A549 (cell line): ENCODE data around the gene CHST15. TPM values are rescaled to one million over a fixed set of nuclear protein-coding genes. Genes with fewer than 3 reads are reported as not detected.

Experiments used
- ATAC-seq, 2 experiments: fragments of 200-7000 bp in 1 of 2; fragments of >200 bp in 1 of 2; cut with Nextera tagmentation in 1 of 2; cut with Tn5 transposase in 1 of 2; 3 replicates each; pipeline versions ENCODE4 v1.8.0 to v1.9.1; 2018 to 2020; ENCODE audit warnings: mild to moderate bottlenecking in 1 of 2, moderate library complexity in 1 of 2
- CTCF ChIA-PET: fragments of 300-600 bp; sonication (Branson Sonifier 250); formaldehyde crosslinking; extraction: SDS; loops from one replicate; lab custom pipeline; 2021; ENCODE audit warnings: antibody characterized with exemption, inconsistent platforms; lab: Yijun Ruan, JAX
- POLR2A ChIA-PET: fragments of 350-600 bp; formaldehyde crosslinking; extraction: SDS; loops from one replicate; lab custom pipeline; 2021; ENCODE audit warnings: antibody characterized with exemption, inconsistent platforms; lab: Yijun Ruan, JAX
- DNase-seq, 2 experiments: peaks; one replicate each; pipeline versions ENCODE4 v3.0.0 to v3.0.0-alpha.2; 2011 to 2016; ENCODE audit warnings: low read depth in 1 of 2, low spot score in 1 of 2
- FAIRE-seq: peaks from 2 replicates; lab custom pipeline; 2011; peaks lifted over from hg19 to GRCh38; lab: Jason Lieb, UNC
- H3K27ac ChIP-seq, 2 experiments: fragments of >200 bp; sonication (Bioruptor Twin); formaldehyde crosslinking; 3 replicates each; pipeline ENCODE4 v1.5.1; 2016 to 2017
- H3K4me1 ChIP-seq: fragments of >200 bp; sonication (Bioruptor Twin); formaldehyde crosslinking; 3 replicates; pipeline ENCODE4 v1.6.1; 2016
- H3K4me2 ChIP-seq: fragments of >200 bp; sonication (Bioruptor Twin); formaldehyde crosslinking; 3 replicates; pipeline ENCODE4 v1.6.1; 2016
- H3K4me3 ChIP-seq: fragments of >200 bp; sonication (Bioruptor Twin); formaldehyde crosslinking; 3 replicates; pipeline ENCODE4 v1.5.1; 2016
- H3K9me3 ChIP-seq: fragments of >200 bp; sonication (Bioruptor Twin); formaldehyde crosslinking; 3 replicates; pipeline ENCODE4 v1.6.1; 2016
- BHLHE40 ChIP-seq: IDR thresholded peaks from 2 replicates; pipeline ENCODE4 v1.6.1; 2012; ENCODE audit warnings: low read depth, low read length, inconsistent platforms
- CEBPB ChIP-seq, 2 experiments: fragments of >200 bp in 1 of 2; sonication (Bioruptor Twin) in 1 of 2; formaldehyde crosslinking in 1 of 2; IDR thresholded peaks; 2 replicates each; pipeline ENCODE4 v1.6.1; 2012 to 2016
- FOXS1 ChIP-seq: fragments of 250-450 bp; sonication (Bioruptor Pico); IDR thresholded peaks from 2 replicates; pipeline ENCODE4 v1.5.0; 2020; ENCODE audit warnings: mild to moderate bottlenecking, moderate library complexity
- HDAC2 ChIP-seq: fragments of 200-600 bp; sonication (generic); IDR thresholded peaks from 2 replicates; pipeline ENCODE4 v1.6.1; 2016
- HEYL ChIP-seq: fragments of 250-450 bp; sonication (Bioruptor Pico); IDR thresholded peaks from 2 replicates; pipeline ENCODE4 v1.8.0; 2021; ENCODE audit warnings: mild to moderate bottlenecking, moderate library complexity
- HOXA7 ChIP-seq: fragments of 250-450 bp; sonication (Bioruptor Pico); IDR thresholded peaks from 2 replicates; pipeline ENCODE4 v1.5.0; 2020; ENCODE audit warnings: mild to moderate bottlenecking, moderate library complexity
- MAZ ChIP-seq: fragments of 150-350 bp; IDR thresholded peaks from 2 replicates; pipeline ENCODE4 v1.6.1; 2014; ENCODE audit warnings: antibody characterized with exemption, low read depth, low read length, borderline replicate concordance
- MYC ChIP-seq: IDR thresholded peaks from 2 replicates; pipeline ENCODE4 v1.6.1; 2012; ENCODE audit warnings: mild to moderate bottlenecking, inconsistent platforms, low read length, improper control_type of control experiment, borderline replicate concordance
- NPAS2 ChIP-seq: fragments of 250-450 bp; sonication (Bioruptor Pico); IDR thresholded peaks from 2 replicates; pipeline ENCODE4 v1.8.0; 2022; ENCODE audit warnings: mild to moderate bottlenecking, moderate library complexity, borderline replicate concordance
- RAD21 ChIP-seq, 2 experiments: fragments of >200 bp in 1 of 2; sonication (Bioruptor Twin) in 1 of 2; formaldehyde crosslinking in 1 of 2; IDR thresholded peaks in 1 of 2; conservative IDR thresholded peaks in 1 of 2; 2 replicates in 1 of 2; 3 replicates in 1 of 2; pipeline ENCODE4 v1.6.1; 2012 to 2018; ENCODE audit warnings: inconsistent platforms in 1 of 2
- RARB ChIP-seq: fragments of 250-450 bp; sonication (Bioruptor Pico); IDR thresholded peaks from 2 replicates; pipeline ENCODE4 v1.8.0; 2021; ENCODE audit warnings: mild to moderate bottlenecking, moderate library complexity
- SMC3 ChIP-seq: fragments of >200 bp; sonication (Bioruptor Twin); formaldehyde crosslinking; IDR thresholded peaks from 3 replicates; pipeline ENCODE4 v1.6.1; 2018; ENCODE audit warnings: inconsistent platforms
- TFCP2L1 ChIP-seq: fragments of 250-450 bp; sonication (Bioruptor Pico); IDR thresholded peaks from 2 replicates; pipeline ENCODE4 v1.5.0; 2021; ENCODE audit warnings: mild to moderate bottlenecking
- WGBS: methylation state at CpG from one replicate; pipeline ENCODE4 v1.1.6; 2017; ENCODE audit errors: missing lambda C conversion rate; 5-methylcytosine and 5-hydroxymethylcytosine counted together
- polyA plus RNA-seq, 4 experiments: library from polyadenylated mRNA; depleted of rRNA in 3 of 4; stranded (reverse); fragments of >200 nt; fragmentation: RNase III in 1 of 4; extraction: RNeasy Plus Mini Kit Qiagen cat#74134 plus additional on column Dnase treatment in 1 of 4; gene quantifications; 2 replicates in 3 of 4; 3 replicates in 1 of 4; pipeline ENCODE4 v1.2.3, GENCODE V29; 2011 to 2017
- TF ChIP-seq, protein P1 (sequence below): fragments of 250-450 bp; sonication (Bioruptor Pico); IDR thresholded peaks from 2 replicates; pipeline ENCODE4 v1.5.0; 2020; ENCODE audit warnings: low read depth, mild to moderate bottlenecking, moderate library complexity
- TF ChIP-seq, protein P2 (sequence below): fragments of 150-350 bp; IDR thresholded peaks from 2 replicates; pipeline ENCODE4 v1.6.1; 2014; ENCODE audit warnings: low read depth, mild to moderate bottlenecking, low read length
- TF ChIP-seq, protein P3 (sequence below): fragments of >200 bp; sonication (Bioruptor Twin); formaldehyde crosslinking; IDR thresholded peaks from 3 replicates; pipeline ENCODE4 v1.6.1; 2016
- TF ChIP-seq, protein P4 (sequence below): fragments of 450-650 bp; IDR thresholded peaks from 2 replicates; pipeline ENCODE4 v1.6.1; 2014; ENCODE audit warnings: antibody characterized with exemption
- TF ChIP-seq, protein P5 (sequence below): IDR thresholded peaks from 2 replicates; pipeline ENCODE4 v1.6.1; 2012

CHST15 gene
- polyA plus RNA-seq, 2 of the 4 experiments (the other 2 are of a cell fraction) = 5.1 to 10.3 TPM

DNA sequence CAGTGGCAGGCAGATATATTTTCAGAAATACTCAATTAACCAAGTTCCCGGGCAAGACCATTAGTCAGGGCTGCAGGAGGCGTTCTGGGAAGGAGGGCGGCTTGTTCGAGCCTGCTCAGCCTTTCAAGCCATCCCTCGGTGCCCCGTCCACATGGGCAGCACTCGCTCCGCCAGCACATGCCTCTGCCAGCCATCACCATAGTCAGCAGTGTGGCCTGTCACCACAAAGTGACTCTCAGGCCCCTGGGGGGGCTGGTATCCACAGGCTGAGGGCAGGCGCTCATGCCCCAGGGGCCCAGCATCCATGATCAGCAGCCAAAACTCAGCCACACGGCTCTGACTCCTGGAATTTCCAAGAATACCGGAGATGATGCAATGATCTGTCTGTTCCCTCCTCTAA, 81.9 kb downstream of the CHST15 start (continued):
- TF ChIP-seq, protein P1, sequence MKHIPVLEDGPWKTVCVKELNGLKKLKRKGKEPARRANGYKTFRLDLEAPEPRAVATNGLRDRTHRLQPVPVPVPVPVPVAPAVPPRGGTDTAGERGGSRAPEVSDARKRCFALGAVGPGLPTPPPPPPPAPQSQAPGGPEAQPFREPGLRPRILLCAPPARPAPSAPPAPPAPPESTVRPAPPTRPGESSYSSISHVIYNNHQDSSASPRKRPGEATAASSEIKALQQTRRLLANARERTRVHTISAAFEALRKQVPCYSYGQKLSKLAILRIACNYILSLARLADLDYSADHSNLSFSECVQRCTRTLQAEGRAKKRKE (CRISPR knock-in tag) = no peak

DNA sequence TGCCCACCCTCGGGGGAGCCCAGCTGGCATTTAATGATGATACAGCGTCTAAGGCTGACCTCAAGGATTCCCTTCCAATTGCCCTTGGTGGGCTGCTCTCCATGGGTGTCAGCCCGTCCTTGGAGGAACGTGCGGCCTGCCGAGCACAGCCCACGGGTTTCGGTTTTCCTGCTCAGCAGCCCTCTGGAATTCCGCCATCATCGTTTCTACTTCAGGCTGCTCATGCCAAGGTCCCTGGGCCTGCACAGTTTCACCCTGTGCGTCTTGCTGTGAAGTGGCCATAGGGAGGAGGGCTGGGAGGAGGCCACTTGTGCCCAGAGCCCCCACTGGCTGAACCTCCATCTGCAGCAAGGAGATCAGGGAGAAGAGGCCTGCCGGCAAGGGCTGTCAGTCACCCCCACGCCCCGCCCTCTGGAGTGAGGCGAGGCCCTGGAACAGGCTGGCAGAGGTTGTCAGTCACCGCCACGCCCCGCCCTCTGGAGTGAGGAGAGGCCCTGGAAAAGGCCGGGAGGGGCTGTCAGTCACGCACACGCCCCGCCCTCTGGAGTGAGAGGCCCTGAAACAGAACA, 82.8 kb downstream of the CHST15 start:
- Histone ChIP-seq H3K4me1 (no peaks in the 10 kb centered on the region), H3K4me3 (no peak overlapping the region), H3K9me3 (no peaks in the 10 kb centered on the region), H3K4me2 (no peak overlapping the region), H3K27ac (no peak overlapping the region)
- FAIRE-seq (no peak), ATAC-seq (peak in 1 of 2 experiments; percentile 47; a peak in 2 of 6 replicates), DNase-seq (no peak)
- ChIA-PET POLR2A (no interaction called here), CTCF (interaction anchor here (0.9 to 3.6 kb wide), 2 partner anchors 15 to 378 kb away, joined by 3 to 15 read pairs; no protein-coding TSS in a partner anchor)
- TF ChIP-seq FOXS1 (CRISPR knock-in tag) (no peak), HDAC2 (no peak)
- 93% methylated on average over 11 of the region's 22 CpGs for WGBS

DNA sequence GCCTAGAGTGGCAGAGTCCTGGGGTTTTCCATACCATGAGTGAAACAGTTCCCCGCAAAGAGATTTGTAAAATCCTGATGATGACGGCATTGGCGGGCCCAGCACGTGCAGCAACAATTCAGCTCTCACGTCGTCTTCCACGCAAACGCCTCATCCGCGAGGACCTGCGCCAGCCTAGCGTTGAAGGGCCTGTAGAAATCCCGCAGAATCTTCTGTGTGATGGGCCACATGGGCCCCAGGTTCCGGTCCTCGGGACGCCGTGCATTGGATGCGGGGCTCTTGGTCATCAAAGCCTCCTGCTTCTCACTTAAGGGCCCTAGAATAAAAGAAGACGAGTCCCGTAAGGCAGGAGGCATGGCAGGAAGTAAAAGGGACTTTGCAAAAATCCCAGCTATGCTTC, 83.4 kb downstream of the CHST15 start:
- WGBS = 91% methylated on average over 20 of the region's 20 CpGs
- POLR2A ChIA-PET = no interaction called here

DNA sequence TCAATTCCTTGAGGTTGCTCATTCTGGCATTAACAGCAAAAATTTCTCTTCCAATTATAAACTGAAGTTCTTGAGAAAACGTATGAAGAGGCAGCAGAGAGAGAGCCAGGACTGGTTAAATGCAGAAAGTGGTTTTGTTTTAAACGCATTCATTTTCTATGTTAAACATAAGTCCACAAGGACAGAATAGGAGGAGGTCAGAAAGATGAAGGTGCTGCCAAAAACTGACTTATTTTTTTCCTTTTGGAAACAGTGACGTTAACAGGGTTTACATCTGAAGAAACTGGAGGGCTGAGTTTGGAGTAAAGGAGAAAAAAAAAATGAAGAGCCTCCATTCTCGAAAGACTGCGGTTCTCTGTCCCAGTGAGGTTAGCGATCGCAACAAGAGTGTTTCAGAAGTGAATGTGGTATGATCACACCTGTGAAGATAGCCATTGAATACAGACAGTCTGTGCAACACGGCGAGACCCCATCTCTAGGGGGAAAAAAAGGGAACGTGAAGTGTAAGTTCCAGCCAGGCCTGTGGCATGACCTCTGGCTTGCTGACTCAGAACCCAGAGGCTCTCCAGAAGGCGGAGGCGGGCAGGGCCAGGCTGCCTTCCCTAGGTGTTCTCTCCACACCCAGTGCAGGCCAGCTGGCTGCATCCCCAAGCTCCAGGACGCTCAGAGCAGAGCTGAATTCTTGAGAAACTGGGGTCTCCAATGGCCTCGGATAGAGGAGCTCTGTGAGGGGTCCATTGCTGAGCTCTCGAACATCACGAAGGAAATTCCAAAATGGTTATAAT, 84.0 kb downstream of the CHST15 start:
- WGBS = 83% methylated on average over 16 of the region's 16 CpGs
- FAIRE-seq (no peak), ATAC-seq (no peak), DNase-seq (no peak)
- POLR2A ChIA-PET = no interaction called here
- Histone ChIP-seq H3K27ac (no peak overlapping the region), H3K4me2 (no peak overlapping the region), H3K4me3 (no peak overlapping the region), H3K9me3 (no peaks in the 10 kb centered on the region), H3K4me1 (no peaks in the 10 kb centered on the region)
- TF ChIP-seq, protein P2, sequence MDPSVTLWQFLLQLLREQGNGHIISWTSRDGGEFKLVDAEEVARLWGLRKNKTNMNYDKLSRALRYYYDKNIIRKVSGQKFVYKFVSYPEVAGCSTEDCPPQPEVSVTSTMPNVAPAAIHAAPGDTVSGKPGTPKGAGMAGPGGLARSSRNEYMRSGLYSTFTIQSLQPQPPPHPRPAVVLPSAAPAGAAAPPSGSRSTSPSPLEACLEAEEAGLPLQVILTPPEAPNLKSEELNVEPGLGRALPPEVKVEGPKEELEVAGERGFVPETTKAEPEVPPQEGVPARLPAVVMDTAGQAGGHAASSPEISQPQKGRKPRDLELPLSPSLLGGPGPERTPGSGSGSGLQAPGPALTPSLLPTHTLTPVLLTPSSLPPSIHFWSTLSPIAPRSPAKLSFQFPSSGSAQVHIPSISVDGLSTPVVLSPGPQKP = no peak
- no peak for TF ChIP-seq NPAS2 (CRISPR knock-in tag)
- TF ChIP-seq FOXS1 (CRISPR knock-in tag) = no peak
- CTCF ChIA-PET = interaction anchor here (0.6 to 3.6 kb wide), 4 partner anchors 14 to 393 kb away, joined by 3 to 15 read pairs (median 3); no protein-coding TSS in a partner anchor

More for the DNA sequence above, 83.4 kb downstream of the CHST15 start:
- no peaks in the 10 kb centered on the region for H3K9me3 ChIP-seq
- H3K4me3 ChIP-seq = no peak overlapping the region
- no peak overlapping the region for H3K27ac ChIP-seq
- no peak overlapping the region for H3K4me2 ChIP-seq
- H3K4me1 ChIP-seq = no peaks in the 10 kb centered on the region
- no peak for FAIRE-seq
- no peak for DNase-seq
- ATAC-seq = no peak
- CTCF ChIA-PET = interaction anchor here (0.6 to 3.6 kb wide), 3 partner anchors 15 to 392 kb away, joined by 3 to 15 read pairs (median 3); no protein-coding TSS in a partner anchor
- TF ChIP-seq SMC3 = no peak
- TF ChIP-seq RAD21 (conservative IDR thresholded peaks at IDR 0.05 in 1 of 2, IDR thresholded peaks at IDR 0.05 in 1 of 2) = no peak
- TF ChIP-seq BHLHE40 = no peak

DNA sequence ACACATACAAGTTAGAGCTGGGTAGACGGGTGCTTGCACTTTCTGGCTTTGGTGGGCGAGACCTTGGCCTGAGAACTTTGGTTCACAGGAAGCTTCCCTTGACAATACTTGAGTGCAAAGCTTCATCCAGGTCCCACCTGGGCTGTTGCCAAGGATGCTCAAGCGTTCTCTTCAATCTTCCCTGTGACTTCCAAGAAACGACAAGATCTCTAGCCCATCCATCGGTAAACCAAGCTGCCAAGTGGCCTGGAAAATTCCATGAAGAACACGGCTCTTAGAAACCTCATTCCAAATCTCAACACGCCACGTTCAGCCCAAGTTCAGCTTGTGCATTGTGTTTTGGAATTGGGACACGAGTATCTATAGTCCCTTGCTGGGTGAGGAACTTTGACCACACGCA, 84.7 kb downstream of the CHST15 start:
- ATAC-seq = no peak
- H3K4me3 ChIP-seq = no peak overlapping the region
- DNase-seq = no peak
- POLR2A ChIA-PET = no interaction called here
- WGBS = 75% methylated on average over 10 of the region's 10 CpGs
- FAIRE-seq = no peak
- no peak overlapping the region for H3K4me2 ChIP-seq
- H3K27ac ChIP-seq = no peak overlapping the region
- CTCF ChIA-PET = interaction anchor here (1.1 kb wide), 1 partner anchor 380 kb away, joined by 3 read pairs; no protein-coding TSS in a partner anchor
- no peaks in the 10 kb centered on the region for H3K9me3 ChIP-seq
- H3K4me1 ChIP-seq = no peaks in the 10 kb centered on the region
- TF ChIP-seq CEBPB (IDR thresholded peaks at IDR 0.05) (no peak), HDAC2 (no peak), FOXS1 (CRISPR knock-in tag) (no peak), RARB (CRISPR knock-in tag) (no peak), HOXA7 (CRISPR knock-in tag) (no peak), MAZ (no peak), HEYL (CRISPR knock-in tag) (no peak), TFCP2L1 (CRISPR knock-in tag) (no peak), MYC (no peak)
- TF ChIP-seq, protein P3, sequence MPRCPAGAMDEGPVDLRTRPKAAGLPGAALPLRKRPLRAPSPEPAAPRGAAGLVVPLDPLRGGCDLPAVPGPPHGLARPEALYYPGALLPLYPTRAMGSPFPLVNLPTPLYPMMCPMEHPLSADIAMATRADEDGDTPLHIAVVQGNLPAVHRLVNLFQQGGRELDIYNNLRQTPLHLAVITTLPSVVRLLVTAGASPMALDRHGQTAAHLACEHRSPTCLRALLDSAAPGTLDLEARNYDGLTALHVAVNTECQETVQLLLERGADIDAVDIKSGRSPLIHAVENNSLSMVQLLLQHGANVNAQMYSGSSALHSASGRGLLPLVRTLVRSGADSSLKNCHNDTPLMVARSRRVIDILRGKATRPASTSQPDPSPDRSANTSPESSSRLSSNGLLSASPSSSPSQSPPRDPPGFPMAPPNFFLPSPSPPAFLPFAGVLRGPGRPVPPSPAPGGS = no peak
- TF ChIP-seq, protein P4, sequence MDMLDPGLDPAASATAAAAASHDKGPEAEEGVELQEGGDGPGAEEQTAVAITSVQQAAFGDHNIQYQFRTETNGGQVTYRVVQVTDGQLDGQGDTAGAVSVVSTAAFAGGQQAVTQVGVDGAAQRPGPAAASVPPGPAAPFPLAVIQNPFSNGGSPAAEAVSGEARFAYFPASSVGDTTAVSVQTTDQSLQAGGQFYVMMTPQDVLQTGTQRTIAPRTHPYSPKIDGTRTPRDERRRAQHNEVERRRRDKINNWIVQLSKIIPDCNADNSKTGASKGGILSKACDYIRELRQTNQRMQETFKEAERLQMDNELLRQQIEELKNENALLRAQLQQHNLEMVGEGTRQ = no peak
- TF ChIP-seq, protein P5, sequence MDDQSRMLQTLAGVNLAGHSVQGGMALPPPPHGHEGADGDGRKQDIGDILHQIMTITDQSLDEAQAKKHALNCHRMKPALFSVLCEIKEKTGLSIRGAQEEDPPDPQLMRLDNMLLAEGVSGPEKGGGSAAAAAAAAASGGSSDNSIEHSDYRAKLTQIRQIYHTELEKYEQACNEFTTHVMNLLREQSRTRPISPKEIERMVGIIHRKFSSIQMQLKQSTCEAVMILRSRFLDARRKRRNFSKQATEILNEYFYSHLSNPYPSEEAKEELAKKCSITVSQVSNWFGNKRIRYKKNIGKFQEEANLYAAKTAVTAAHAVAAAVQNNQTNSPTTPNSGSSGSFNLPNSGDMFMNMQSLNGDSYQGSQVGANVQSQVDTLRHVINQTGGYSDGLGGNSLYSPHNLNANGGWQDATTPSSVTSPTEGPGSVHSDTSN = no peak
